ENCODE measurements around the gene MAST1. TPM values are rescaled to one million over a fixed set of nuclear protein-coding genes. Genes with fewer than 3 reads are reported as not detected.
"Not testable (repeated sequence)": the region's sequence is repeated elsewhere in the genome, so short reads cannot be mapped to it uniquely, and the experiment has no call there.

Gene MAST1
- polyA plus RNA-seq (ENCODE audit: insufficient read length) = 0.52 TPM

- no peak for DNase-seq (ENCODE audit: low read depth)
Observed at GRCh38 chr19:12838182-12838885, at the start of gene MAST1. Gene MAST1 (plus strand): TSS chr19:12838515. CDS start chr19:12838573, 58 bp downstream.

- no peak for DNase-seq (ENCODE audit: low read depth)
Observed at GRCh38 chr19:12788682-12789097, 49.6 kb upstream of the MAST1 start.

GRCh38 chr19:12789098-12789903 is 49.0 kb upstream of the MAST1 start:
- DNase-seq (ENCODE audit: low read depth) = no peak

GRCh38 chr19:12789904-12790619 is 48.3 kb upstream of the MAST1 start:
- DNase-seq (ENCODE audit: low read depth) = no peak

GRCh38 chr19:12790628-12791344 is 47.5 kb upstream of the MAST1 start:
- no peak for DNase-seq (ENCODE audit: low read depth)

GRCh38 chr19:12791345-12792050 is 46.8 kb upstream of the MAST1 start, which contains the start of gene JUNB:
Gene JUNB (plus strand): TSS chr19:12791486. CDS start chr19:12791772, 286 bp downstream.
- no peak for DNase-seq (ENCODE audit: low read depth)

- no peak for DNase-seq (ENCODE audit: low read depth)
Observed at GRCh38 chr19:12792051-12792852, 46.1 kb upstream of the MAST1 start.

GRCh38 chr19:12792853-12793289 is 45.4 kb upstream of the MAST1 start:
- DNase-seq (ENCODE audit: low read depth) = no peak

GRCh38 chr19:12793290-12794195 is 44.8 kb upstream of the MAST1 start:
- no peak for DNase-seq (ENCODE audit: low read depth)

GRCh38 chr19:12794196-12794941 is 43.9 kb upstream of the MAST1 start:
- no peak for DNase-seq (ENCODE audit: low read depth)

- no peak for DNase-seq (ENCODE audit: low read depth)
Observed at GRCh38 chr19:12794971-12795381, 43.3 kb upstream of the MAST1 start.

- DNase-seq (ENCODE audit: low read depth) = no peak
Observed at GRCh38 chr19:12796146-12797071, 41.9 kb upstream of the MAST1 start.

GRCh38 chr19:12797141-12797587 is 41.2 kb upstream of the MAST1 start:
- DNase-seq (ENCODE audit: low read depth) = no peak

GRCh38 chr19:12797607-12798006 is 40.7 kb upstream of the MAST1 start:
- not testable (repeated sequence) for DNase-seq (ENCODE audit: low read depth)

GRCh38 chr19:12799742-12800465 is 38.4 kb upstream of the MAST1 start:
- no peak for DNase-seq (ENCODE audit: low read depth)

GRCh38 chr19:12800466-12800770 is 37.9 kb upstream of the MAST1 start:
- no peak for DNase-seq (ENCODE audit: low read depth)
